Midbrain (tissue), 1 donor: ENCODE data around the gene NMRK2.
A peak's percentile ranks its signal among the peaks of the same experiment; 100 is the strongest.
"Not testable (repeated sequence)": the region's sequence is repeated elsewhere in the genome, so short reads cannot be mapped to it uniquely, and the experiment has no call there.

Experiments used
- DNase-seq: peaks from one replicate; lab custom pipeline; 2025; lab: John Stamatoyannopoulos, UW

The NMRK2 gene

GRCh38 chr19:3964256-3965194 is 31.7 kb downstream of the NMRK2 start:
- DNase-seq: no peak

GRCh38 chr19:3966051-3967017 is 33.5 kb downstream of the NMRK2 start:
- no peak for DNase-seq

- not testable (repeated sequence) for DNase-seq
These were observed 35.1 kb downstream of the NMRK2 start for GRCh38 chr19:3967983-3968382.

- peak; percentile 18 for DNase-seq
These were observed 35.9 kb downstream of the NMRK2 start for GRCh38 chr19:3968556-3969434.

- DNase-seq: no peak
These were observed 36.8 kb downstream of the NMRK2 start for GRCh38 chr19:3969435-3970312.

- DNase-seq: no peak
These were observed 37.5 kb downstream of the NMRK2 start for GRCh38 chr19:3970313-3970807.

GRCh38 chr19:3970808-3971598 is 38.1 kb downstream of the NMRK2 start, which contains the start of gene DAPK3:
TSS of gene DAPK3 (minus strand) at chr19:3971099. CDS start at chr19:3969735, 1,364 bp downstream.
- peak; percentile 98 for DNase-seq

GRCh38 chr19:3975144-3975543 is 42.3 kb downstream of the NMRK2 start:
- no peak for DNase-seq

- DNase-seq: no peak
These were observed 42.8 kb downstream of the NMRK2 start for GRCh38 chr19:3975637-3976087.

GRCh38 chr19:3976495-3977241 is 43.8 kb downstream of the NMRK2 start:
- no peak for DNase-seq

GRCh38 chr19:3977242-3978143 is 44.6 kb downstream of the NMRK2 start:
- no peak for DNase-seq

GRCh38 chr19:3978145-3978544 is 45.3 kb downstream of the NMRK2 start:
- no peak for DNase-seq

GRCh38 chr19:3979289-3979673 is 46.4 kb downstream of the NMRK2 start:
- no peak for DNase-seq

- no peak for DNase-seq
These were observed 46.9 kb downstream of the NMRK2 start for GRCh38 chr19:3979674-3980352.

- no peak for DNase-seq
These were observed 47.7 kb downstream of the NMRK2 start for GRCh38 chr19:3980353-3981251.

GRCh38 chr19:3981373-3981735 is 48.5 kb downstream of the NMRK2 start:
- DNase-seq: no peak
